Gastroesophageal sphincter (tissue), 4 donors: ENCODE data around the gene B4GALNT3. TPM values are rescaled to one million over a fixed set of nuclear protein-coding genes. Genes with fewer than 3 reads are reported as not detected.

Experiments used
- ATAC-seq: fragments of 150-250 bp; one replicate; pipeline ENCODE4 v1.9.1; 2016; ENCODE audit warnings: mild to moderate bottlenecking, moderate library complexity
- H3K27ac ChIP-seq, 4 donors: fragments of 200-600 bp; sonication (generic) in 3 of 4; 1 replicate in 3 of 4; 2 replicates in 1 of 4; pipeline ENCODE4 v1.5.1; 2016 to 2019
- H3K27me3 ChIP-seq: fragments of 200-600 bp; sonication (generic); one replicate; pipeline ENCODE4 v1.5.1; 2019
- H3K36me3 ChIP-seq, 2 donors: fragments of 200-600 bp; sonication (generic); one replicate each; pipeline ENCODE4 v1.5.1; 2019; ENCODE audit warnings: control low read depth in 1 of 2
- H3K4me1 ChIP-seq, 3 donors: fragments of 200-600 bp; sonication (generic); 1 replicate in 2 of 3; 2 replicates in 1 of 3; pipeline ENCODE4 v1.5.1; 2016 to 2019; ENCODE audit warnings: control low read depth in 2 of 3
- H3K4me3 ChIP-seq, 2 donors: fragments of 200-600 bp; sonication (generic); one replicate each; pipeline ENCODE4 v1.5.1; 2019; ENCODE audit warnings: mild to moderate bottlenecking in 1 of 2, moderate library complexity in 1 of 2
- H3K9me3 ChIP-seq, 3 donors: fragments of 200-600 bp; sonication (generic); one replicate each; pipeline ENCODE4 v1.5.1; 2017 to 2019; ENCODE audit warnings: control low read depth in 2 of 3
- CTCF ChIP-seq, 4 experiments: fragments of 200-600 bp in 2 of 4; fragments of 450-650 bp in 2 of 4; sonication (generic) in 1 of 4; IDR thresholded peaks; one replicate each; pipeline ENCODE4 v1.5.1; 2017 to 2019; ENCODE audit warnings: antibody characterized with exemption in 4 of 4, mild to moderate bottlenecking in 2 of 4, moderate library complexity in 2 of 4
- EP300 ChIP-seq: sonication (generic); formaldehyde crosslinking; IDR thresholded peaks from one replicate; pipeline ENCODE4 v1.6.1; 2017; ENCODE audit warnings: antibody characterized with exemption, mild to moderate bottlenecking
- POLR2A ChIP-seq, 2 donors: fragments of 450-650 bp; IDR thresholded peaks; one replicate each; pipeline ENCODE4 v1.6.1; 2017; ENCODE audit warnings: antibody characterized with exemption in 2 of 2, mild to moderate bottlenecking in 2 of 2, moderate library complexity in 1 of 2
- POLR2AphosphoS5 ChIP-seq: sonication (generic); formaldehyde crosslinking; IDR thresholded peaks from one replicate; pipeline ENCODE4 v1.6.1; 2017; ENCODE audit warnings: antibody characterized with exemption
- WGBS, 2 donors: methylation state at CpG; one replicate each; pipeline ENCODE4 v1.1.5; 2018; ENCODE audit warnings: low coverage in 1 of 2; 5-methylcytosine and 5-hydroxymethylcytosine counted together
- total RNA-seq, 4 donors: library from RNA; depleted of rRNA; stranded (reverse); fragments of >200 nt; gene quantifications; one replicate each; pipeline ENCODE4 v1.1.0, GENCODE V29; 2016

Gene B4GALNT3
- total RNA-seq, 4 donors from 2014 or later, result 0.54 to 1.6 (median 1.4) TPM; not detected in 1

- H3K4me3 ChIP-seq, result no peak overlapping the region
- no peaks in the 10 kb centered on the region for H3K9me3 ChIP-seq
- 70 to 73% methylated on average over 2 to 6 of the region's 13 CpGs for whole genome bisulfite sequencing, 2 donors
- peaks cover 0 to 17% (median 4%) of the 10 kb centered on the region in 3 donors for H3K4me1 ChIP-seq
- ATAC-seq, result no peak
- no peak overlapping the region for H3K27ac ChIP-seq
- peaks cover 45% of the 10 kb centered on the region for H3K27me3 ChIP-seq
- no peak for TF ChIP-seq EP300
- TF ChIP-seq POLR2A (IDR thresholded peaks at IDR 0.05), result no peak
- TF ChIP-seq CTCF (IDR thresholded peaks at IDR 0.05), result no peak
- TF ChIP-seq POLR2AphosphoS5, result no peak
- H3K36me3 ChIP-seq, result no peaks in the 10 kb centered on the region
These were observed 88.2 kb downstream of the B4GALNT3 start for GRCh38 chr12:547883-548470.

GRCh38 chr12:549476-550082 is 89.8 kb downstream of the B4GALNT3 start:
- H3K4me3 ChIP-seq, result no peak overlapping the region
- H3K9me3 ChIP-seq, result no peaks in the 10 kb centered on the region

GRCh38 chr12:550473-551260 is 90.9 kb downstream of the B4GALNT3 start:
- Histone ChIP-seq H3K27me3 (peaks cover 27% of the 10 kb centered on the region), H3K4me3 (no peak overlapping the region), H3K36me3 (no peaks in the 10 kb centered on the region), H3K4me1 (peaks cover 0 to 24% (median 4%) of the 10 kb centered on the region in 3 donors), H3K9me3 (no peaks in the 10 kb centered on the region), H3K27ac (no peak overlapping the region)
- 81% methylated on average over 7 to 10 of the region's 18 CpGs for WGBS, 2 donors
- no peak for TF ChIP-seq CTCF (IDR thresholded peaks at IDR 0.05)
- TF ChIP-seq POLR2A (IDR thresholded peaks at IDR 0.05), result no peak
- TF ChIP-seq POLR2AphosphoS5, result no peak
- TF ChIP-seq EP300, result no peak
- no peak for ATAC-seq

More at GRCh38 chr12:549476-550082, 89.8 kb downstream of the B4GALNT3 start:
- H3K27me3 ChIP-seq, result peaks cover 37% of the 10 kb centered on the region
- no peak overlapping the region for H3K27ac ChIP-seq
- TF ChIP-seq EP300 (no peak), CTCF (IDR thresholded peaks at IDR 0.05) (no peak), POLR2AphosphoS5 (no peak)
- WGBS, 2 donors, result 87 to 92% methylated on average over 3 to 9 of the region's 29 CpGs
- H3K36me3 ChIP-seq, result no peaks in the 10 kb centered on the region
- no peak for ATAC-seq
- peaks cover 0 to 24% (median 4%) of the 10 kb centered on the region in 3 donors for H3K4me1 ChIP-seq

- Histone ChIP-seq H3K4me1 (peaks cover 0 to 16% (median 4%) of the 10 kb centered on the region in 3 donors), H3K27me3 (peaks cover 10% of the 10 kb centered on the region), H3K4me3 (no peak overlapping the region), H3K36me3 (no peaks in the 10 kb centered on the region), H3K27ac (no peak overlapping the region), H3K9me3 (no peaks in the 10 kb centered on the region)
- TF ChIP-seq CTCF (IDR thresholded peaks at IDR 0.05), result no peak
- no peak for TF ChIP-seq POLR2AphosphoS5
- TF ChIP-seq POLR2A (IDR thresholded peaks at IDR 0.05), result no peak
- TF ChIP-seq EP300, result no peak
- no CpG with 5 or more reads among the region's 6 CpGs for WGBS, 2 donors
- ATAC-seq, result no peak
These were observed 92.7 kb downstream of the B4GALNT3 start for GRCh38 chr12:552466-552865.
